Fibroblast of the aortic adventitia (primary cell): ENCODE measurements around the gene LGALS9. TPM values are rescaled to one million over a fixed set of nuclear protein-coding genes. Genes with fewer than 3 reads are reported as not detected.
"Not testable (repeated sequence)": the region's sequence is repeated elsewhere in the genome, so short reads cannot be mapped to it uniquely, and the experiment has no call there.

Source experiments
- DNase-seq: peaks from one replicate; pipeline ENCODE4 v3.0.0-alpha.2; 2010; ENCODE audit warnings: low read depth
- H3K4me3 ChIP-seq: 2 replicates; pipeline ENCODE4 v1.5.1; 2011; ENCODE audit warnings: low read depth, mild to moderate bottlenecking, control low read depth, low read length, moderate library complexity
- CTCF ChIP-seq: IDR thresholded peaks from 2 replicates; pipeline ENCODE4 v1.5.1; 2011; ENCODE audit warnings: mild to moderate bottlenecking, low read length, control low read depth, inconsistent platforms; ENCODE audit not compliant: insufficient read depth
- total RNA-seq: library from RNA; depleted of rRNA; stranded (reverse); fragments of >200 nt; gene quantifications from 2 replicates; pipeline ENCODE4 v1.2.3, GENCODE V29; 2012; ENCODE audit warnings: low replicate concordance

LGALS9 gene
- total RNA-seq, 1 donor: 0.90 TPM

- TF ChIP-seq CTCF: no peak
- no peak overlapping the region for H3K4me3 ChIP-seq
- DNase-seq: peak; percentile 68
Observed at GRCh38 chr17:27633312-27634025, 2.5 kb downstream of the LGALS9 start.

DNA sequence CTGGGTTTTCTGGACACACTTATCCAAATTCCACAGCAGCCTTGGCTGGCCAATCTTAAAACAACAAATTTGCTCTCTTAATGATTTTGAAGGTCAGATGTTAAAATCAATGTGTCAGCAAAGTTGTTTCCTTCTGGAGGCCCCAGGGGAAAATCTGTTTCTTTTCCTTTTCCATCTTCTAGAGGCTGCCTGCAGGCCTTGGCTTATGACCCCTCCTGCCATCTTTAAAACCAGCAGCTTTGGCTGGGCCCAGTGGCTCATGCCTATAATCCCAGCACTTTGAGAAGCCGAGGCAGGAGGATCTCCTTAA lies 3.0 kb downstream of the LGALS9 start:
- no peak overlapping the region for H3K4me3 ChIP-seq
- no peak for DNase-seq
- TF ChIP-seq CTCF: no peak

- no peak overlapping the region for H3K4me3 ChIP-seq
- DNase-seq: no peak
- no peak for TF ChIP-seq CTCF
Observed at GRCh38 chr17:27634776-27635175, 3.8 kb downstream of the LGALS9 start.

- TF ChIP-seq CTCF: no peak
- H3K4me3 ChIP-seq: no peak overlapping the region
- DNase-seq: no peak
Observed at GRCh38 chr17:27635275-27635823, 4.4 kb downstream of the LGALS9 start.

GRCh38 chr17:27636005-27636520 lies 5.1 kb downstream of the LGALS9 start:
- not testable (repeated sequence) for DNase-seq

DNA sequence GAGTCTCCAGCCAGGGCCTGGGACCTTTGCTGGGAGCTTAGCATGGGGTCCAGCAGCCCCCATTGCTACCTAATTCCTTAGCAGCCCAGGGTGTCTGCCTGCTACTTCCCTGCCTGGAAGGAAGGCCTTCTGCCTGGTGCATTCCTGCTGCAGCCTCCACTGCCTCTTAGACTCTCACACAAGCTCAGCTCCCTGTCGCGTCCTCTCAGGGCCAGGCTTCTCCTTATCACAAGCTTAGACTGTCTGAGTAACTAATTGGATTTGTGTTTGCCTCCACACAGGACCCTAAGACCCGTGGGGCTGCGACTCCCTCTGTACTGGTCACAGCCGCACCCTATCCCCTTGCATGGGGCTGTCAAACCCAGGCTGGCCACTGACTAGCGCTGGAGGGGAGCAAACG lies 6.8 kb downstream of the LGALS9 start:
- not testable (repeated sequence) for DNase-seq, H3K4me3 ChIP-seq

More at GRCh38 chr17:27636005-27636520, 5.1 kb downstream of the LGALS9 start:
- not testable (repeated sequence) for H3K4me3 ChIP-seq

- H3K4me3 ChIP-seq, DNase-seq: not testable (repeated sequence)
Observed at GRCh38 chr17:27638415-27638914, 7.5 kb downstream of the LGALS9 start.

DNA sequence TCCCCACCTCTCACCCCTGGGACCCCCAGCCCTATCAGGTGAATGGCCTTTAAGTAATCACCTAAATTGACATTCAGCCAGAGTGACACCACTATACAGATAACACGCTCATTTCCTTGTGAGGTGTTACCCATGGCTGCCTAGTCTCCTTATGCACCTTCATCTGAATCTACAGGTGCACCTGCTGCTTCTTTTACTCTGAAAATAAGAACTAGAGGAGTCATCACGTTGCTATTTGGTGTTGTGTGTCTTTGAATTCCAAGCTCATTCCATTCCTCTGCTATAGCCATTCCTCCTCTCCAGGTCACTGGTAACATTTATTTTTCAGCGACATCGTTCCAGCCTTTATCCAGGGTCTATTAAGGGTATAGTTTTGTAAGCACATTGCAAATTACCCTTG lies 9.8 kb downstream of the LGALS9 start:
- TF ChIP-seq CTCF: no peak
- DNase-seq: no peak
- no peak overlapping the region for H3K4me3 ChIP-seq
